Smooth muscle cell (in vitro differentiated cells): Measurements from ENCODE around the gene SPINK2. TPM values are rescaled to one million over a fixed set of nuclear protein-coding genes. Genes with fewer than 3 reads are reported as not detected.

Experiments used
- DNase-seq: peaks from one replicate; lab custom pipeline; 2025; ENCODE audit not compliant: unreplicated experiment; lab: John Stamatoyannopoulos, UW
- H2AFZ ChIP-seq: fragments of 200-600 bp; sonication (generic); 2 replicates; pipeline ENCODE4 v1.6.0; 2016; ENCODE audit warnings: antibody characterized with exemption, low read depth, mild to moderate bottlenecking
- H3F3A ChIP-seq: fragments of 200-600 bp; sonication (generic); 2 replicates; pipeline ENCODE4 v1.6.0; 2017; ENCODE audit warnings: antibody characterized with exemption, low read depth
- H3K27ac ChIP-seq: fragments of 200-600 bp; sonication (generic); 2 replicates; pipeline ENCODE4 v1.5.1; 2016; ENCODE audit warnings: low read depth, mild to moderate bottlenecking
- H3K27me3 ChIP-seq: fragments of 200-600 bp; sonication (generic); 2 replicates; pipeline ENCODE4 v1.6.1; 2016; ENCODE audit warnings: low read depth, mild to moderate bottlenecking
- H3K36me3 ChIP-seq: fragments of 200-600 bp; sonication (generic); 2 replicates; pipeline ENCODE4 v1.5.1; 2016; ENCODE audit warnings: low read depth
- H3K4me1 ChIP-seq: fragments of 200-600 bp; sonication (generic); 2 replicates; pipeline ENCODE4 v1.5.1; 2016; ENCODE audit warnings: low read depth
- H3K4me2 ChIP-seq: fragments of 200-600 bp; sonication (generic); 2 replicates; pipeline ENCODE4 v1.6.0; 2016; ENCODE audit warnings: mild to moderate bottlenecking
- H3K4me3 ChIP-seq: fragments of 200-600 bp; sonication (generic); 2 replicates; pipeline ENCODE4 v1.5.1; 2016; ENCODE audit warnings: mild to moderate bottlenecking
- H3K79me2 ChIP-seq: fragments of 200-600 bp; sonication (generic); 2 replicates; pipeline ENCODE4 v1.6.0; 2016; ENCODE audit warnings: low read depth, mild to moderate bottlenecking
- H3K9ac ChIP-seq: fragments of 200-600 bp; sonication (generic); 2 replicates; pipeline ENCODE4 v1.6.0; 2016; ENCODE audit warnings: low read depth
- H3K9me3 ChIP-seq: fragments of 200-600 bp; sonication (generic); replicated peaks from 2 replicates; pipeline ENCODE4 v1.5.1; 2016; ENCODE audit warnings: low read depth
- H4K20me1 ChIP-seq: fragments of 200-600 bp; sonication (generic); 2 replicates; pipeline ENCODE4 v1.6.0; 2016; ENCODE audit warnings: low read depth
- CTCF ChIP-seq: fragments of 200-600 bp; sonication (generic); IDR thresholded peaks from 2 replicates; pipeline ENCODE4 v1.5.1; 2017; ENCODE audit warnings: borderline replicate concordance, mild to moderate bottlenecking, antibody characterized with exemption; ENCODE audit not compliant: insufficient read depth, poor library complexity, severe bottlenecking
- WGBS: methylation state at CpG from one replicate; pipeline ENCODE4 v1.1.7; 2016; ENCODE audit warnings: low lambda C conversion rate; 5-methylcytosine and 5-hydroxymethylcytosine counted together
- polyA plus RNA-seq: library from polyadenylated mRNA; unstranded; fragments of >200 nt; fragmentation: Nextera tagmentation; extraction: Ambion mirVana; gene quantifications from 2 replicates; pipeline ENCODE4 v1.2.1, GENCODE V29; 2016
- total RNA-seq: library from RNA; depleted of rRNA; stranded (reverse); fragments of >200 nt; gene quantifications from 2 replicates; pipeline ENCODE4 v1.2.3, GENCODE V29; 2014

Gene SPINK2
- total and polyA plus RNA-seq, 2 experiments from 2014 or later, result not detected

- Histone ChIP-seq H3K4me1 (no peaks in the 10 kb centered on the region), H3K27ac (no peak overlapping the region), H3K79me2 (no peaks in the 10 kb centered on the region), H3K9me3 (no peaks in the 10 kb centered on the region), H3K4me2 (no peak overlapping the region), H3F3A (no peaks in the 10 kb centered on the region), H2AFZ (no peak overlapping the region), H3K4me3 (no peak overlapping the region), H4K20me1 (no peaks in the 10 kb centered on the region), H3K9ac (no peak overlapping the region), H3K27me3 (no peaks in the 10 kb centered on the region), H3K36me3 (no peaks in the 10 kb centered on the region)
- no peak for TF ChIP-seq CTCF
- no peak for DNase-seq
- WGBS, result 82% methylated on average over 5 of the region's 5 CpGs
Observed at GRCh38 chr4:56856656-56857055, 35.2 kb upstream of the SPINK2 start.

- Histone ChIP-seq H3K9me3 (no peaks in the 10 kb centered on the region), H2AFZ (no peak overlapping the region), H3K4me1 (no peaks in the 10 kb centered on the region), H3K4me3 (no peak overlapping the region), H3K27me3 (no peaks in the 10 kb centered on the region), H3K27ac (no peak overlapping the region), H3K9ac (no peak overlapping the region), H3K79me2 (no peaks in the 10 kb centered on the region), H3K4me2 (no peak overlapping the region), H3K36me3 (no peaks in the 10 kb centered on the region), H3F3A (no peaks in the 10 kb centered on the region), H4K20me1 (no peaks in the 10 kb centered on the region)
- no peak for DNase-seq
- no peak for TF ChIP-seq CTCF
- WGBS, result 28% methylated on average over 1 of the region's 1 CpG
Observed at GRCh38 chr4:56850910-56851309, 29.4 kb upstream of the SPINK2 start.

- no peaks in the 10 kb centered on the region for H3K9me3 ChIP-seq
- no peaks in the 10 kb centered on the region for H3K79me2 ChIP-seq
- 51% methylated on average over 4 of the region's 4 CpGs for WGBS
- H3K4me3 ChIP-seq, result no peak overlapping the region
- H3K27me3 ChIP-seq, result no peaks in the 10 kb centered on the region
- no peak overlapping the region for H3K9ac ChIP-seq
- H2AFZ ChIP-seq, result no peak overlapping the region
- no peak for DNase-seq
- H3K4me1 ChIP-seq, result peaks cover 6% of the 10 kb centered on the region
- H3K4me2 ChIP-seq, result no peak overlapping the region
- no peak for TF ChIP-seq CTCF
- no peaks in the 10 kb centered on the region for H3F3A ChIP-seq
- no peaks in the 10 kb centered on the region for H4K20me1 ChIP-seq
- no peaks in the 10 kb centered on the region for H3K36me3 ChIP-seq
- no peak overlapping the region for H3K27ac ChIP-seq
Observed at GRCh38 chr4:56844802-56845580, 23.5 kb upstream of the SPINK2 start.

DNA sequence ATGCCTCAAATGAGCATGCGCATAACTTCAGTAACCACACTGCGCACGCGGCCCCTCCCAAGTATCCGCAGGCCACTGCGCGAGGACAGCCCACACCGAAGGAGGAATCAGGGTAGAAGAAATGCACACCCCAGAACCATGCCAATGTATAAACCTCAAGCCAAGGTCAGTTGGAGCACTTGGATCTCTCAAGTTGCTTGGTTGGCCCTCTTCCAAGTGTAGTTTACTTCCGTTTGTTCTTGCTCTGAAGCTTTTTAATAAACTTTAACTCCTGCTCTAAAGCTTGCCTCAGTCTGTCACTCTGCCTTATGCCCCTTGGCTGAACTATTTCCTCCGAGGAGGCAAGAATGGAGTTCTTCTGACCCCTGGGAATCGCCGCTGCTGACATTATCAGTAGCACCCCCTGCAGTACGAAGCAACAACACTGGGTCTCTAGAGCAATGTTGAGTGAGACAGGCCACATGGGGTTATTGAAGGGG, 22.0 kb upstream of the SPINK2 start:
- DNase-seq, result no peak
- Histone ChIP-seq H2AFZ (no peak overlapping the region), H3K36me3 (no peaks in the 10 kb centered on the region), H3K4me3 (no peak overlapping the region), H3K9ac (no peak overlapping the region), H4K20me1 (no peaks in the 10 kb centered on the region), H3K27me3 (no peaks in the 10 kb centered on the region), H3K4me1 (peaks cover 6% of the 10 kb centered on the region), H3F3A (no peaks in the 10 kb centered on the region), H3K4me2 (no peak overlapping the region), H3K79me2 (no peaks in the 10 kb centered on the region), H3K27ac (no peak overlapping the region), H3K9me3 (no peaks in the 10 kb centered on the region)
- WGBS, result 62% methylated on average over 13 of the region's 13 CpGs
- TF ChIP-seq CTCF, result no peak
